Neural cell (in vitro differentiated cells): Measurements from ENCODE around the gene KNL1. TPM values are rescaled to one million over a fixed set of nuclear protein-coding genes. Genes with fewer than 3 reads are reported as not detected.

Experiments used
- H2AFZ ChIP-seq: fragments of 200-600, 300-800 bp; sonication (generic), shearing (Covaris generic); 2 replicates; pipeline ENCODE4 v1.6.0; 2014; ENCODE audit warnings: low read depth, mild to moderate bottlenecking, antibody characterized with exemption, low read length, moderate library complexity
- H3F3A ChIP-seq: fragments of 200-600 bp; shearing (Covaris generic); 2 replicates; pipeline ENCODE4 v1.6.1; 2016; ENCODE audit warnings: mild to moderate bottlenecking, moderate library complexity, mixed read lengths, antibody characterized with exemption, low read length; ENCODE audit not compliant: insufficient read depth, poor library complexity, severe bottlenecking
- H3K27ac ChIP-seq: fragments of 200-600, 300-800 bp; sonication (generic), shearing (Covaris generic); 2 replicates; pipeline ENCODE4 v1.5.1; 2014; ENCODE audit warnings: mild to moderate bottlenecking, low read length, moderate library complexity
- H3K27me3 ChIP-seq: fragments of 300-800, 200-600 bp; sonication (generic), shearing (Covaris generic); 2 replicates; pipeline ENCODE4 v1.6.0; 2014; ENCODE audit warnings: mild to moderate bottlenecking, low read depth, low read length, moderate library complexity; ENCODE audit not compliant: insufficient read depth
- H3K36me3 ChIP-seq: fragments of 300-800, 200-600 bp; sonication (generic), shearing (Covaris generic); 2 replicates; pipeline ENCODE4 v1.5.1; 2014; ENCODE audit warnings: mild to moderate bottlenecking, antibody characterized with exemption, low read length, moderate library complexity; ENCODE audit not compliant: insufficient read depth
- H3K4me2 ChIP-seq: fragments of 300-800, 200-600 bp; sonication (generic), shearing (Covaris generic); 2 replicates; pipeline ENCODE4 v1.6.0; 2014; ENCODE audit warnings: mild to moderate bottlenecking, low read length
- H3K4me3 ChIP-seq: fragments of 300-800, 200-600 bp; sonication (generic), shearing (Covaris generic); 2 replicates; pipeline ENCODE4 v1.5.1; 2014; ENCODE audit warnings: mild to moderate bottlenecking, low read length, moderate library complexity
- H3K79me2 ChIP-seq: fragments of 200-600 bp; shearing (Covaris generic); replicated peaks from 2 replicates; pipeline ENCODE4 v1.6.0; 2014; ENCODE audit warnings: mild to moderate bottlenecking, low read length, moderate library complexity; ENCODE audit not compliant: insufficient read depth
- H3K9ac ChIP-seq: fragments of 300-800, 200-600 bp; sonication (generic), shearing (Covaris generic); 2 replicates; pipeline ENCODE4 v1.6.1; 2016; ENCODE audit warnings: mild to moderate bottlenecking, low read length, mixed read lengths
- H3K9me2 ChIP-seq: fragments of 200-600 bp; shearing (Covaris generic); 2 replicates; pipeline ENCODE4 v1.6.1; 2016; ENCODE audit warnings: mild to moderate bottlenecking, low read length, mixed read lengths; ENCODE audit not compliant: insufficient read depth
- H3K9me3 ChIP-seq: fragments of 200-600, 300-800 bp; sonication (generic), shearing (Covaris generic); 2 replicates; pipeline ENCODE4 v1.6.1; 2016; ENCODE audit warnings: mild to moderate bottlenecking, mixed run types, low read length, moderate library complexity, mixed read lengths
- H4K20me1 ChIP-seq: fragments of 200-600 bp; shearing (Covaris generic); 2 replicates; pipeline ENCODE4 v1.6.1; 2016; ENCODE audit warnings: mild to moderate bottlenecking, mixed run types; ENCODE audit not compliant: insufficient read depth
- EP300 ChIP-seq: fragments of 450-650 bp; conservative IDR thresholded peaks from 2 replicates; pipeline ENCODE4 v1.6.1; 2014; ENCODE audit warnings: antibody characterized with exemption, mild to moderate bottlenecking, moderate library complexity; ENCODE audit not compliant: poor library complexity, severe bottlenecking
- EZH2 ChIP-seq: fragments of 200-600, 300-800 bp; shearing (Covaris generic), sonication (generic); IDR thresholded peaks from 2 replicates; pipeline ENCODE4 v1.6.1; 2014; ENCODE audit warnings: antibody characterized with exemption, low read length, borderline replicate concordance, mild to moderate bottlenecking; ENCODE audit not compliant: insufficient read depth, poor library complexity, severe bottlenecking
- MXI1 ChIP-seq: fragments of 450-650 bp; conservative IDR thresholded peaks from 2 replicates; pipeline ENCODE4 v1.6.1; 2014; ENCODE audit warnings: antibody characterized with exemption, mild to moderate bottlenecking; ENCODE audit not compliant: poor library complexity, severe bottlenecking
- POLR2AphosphoS5 ChIP-seq: IDR thresholded peaks from 2 replicates; pipeline ENCODE4 v1.6.1; 2012
- RAD21 ChIP-seq: fragments of 450-650 bp; conservative IDR thresholded peaks from 2 replicates; pipeline ENCODE4 v1.6.1; 2014; ENCODE audit warnings: antibody characterized with exemption, mild to moderate bottlenecking, moderate library complexity
- SMC3 ChIP-seq: fragments of 450-650 bp; conservative IDR thresholded peaks from 2 replicates; pipeline ENCODE4 v1.6.1; 2014; ENCODE audit warnings: antibody characterized with exemption, mild to moderate bottlenecking, moderate library complexity; ENCODE audit not compliant: poor library complexity
- TAF1 ChIP-seq: IDR thresholded peaks from 2 replicates; pipeline ENCODE4 v1.6.1; 2012; ENCODE audit warnings: low read depth
- polyA plus RNA-seq: library from polyadenylated mRNA; depleted of rRNA; stranded (reverse); fragments of >200 nt; gene quantifications from 2 replicates; pipeline ENCODE4 v1.2.3, GENCODE V29; 2014
- TF ChIP-seq, protein P1 (sequence below): IDR thresholded peaks from 2 replicates; pipeline ENCODE4 v1.6.1; 2012; ENCODE audit warnings: borderline replicate concordance
- TF ChIP-seq, protein P2 (sequence below): fragments of 450-650 bp; IDR thresholded peaks from 2 replicates; pipeline ENCODE4 v1.5.1; 2014; ENCODE audit warnings: antibody characterized with exemption, mild to moderate bottlenecking, moderate library complexity; ENCODE audit not compliant: poor library complexity, severe bottlenecking

The KNL1 gene
- polyA plus RNA-seq, 1 donor from 2014 or later, result 2.4 TPM

DNA sequence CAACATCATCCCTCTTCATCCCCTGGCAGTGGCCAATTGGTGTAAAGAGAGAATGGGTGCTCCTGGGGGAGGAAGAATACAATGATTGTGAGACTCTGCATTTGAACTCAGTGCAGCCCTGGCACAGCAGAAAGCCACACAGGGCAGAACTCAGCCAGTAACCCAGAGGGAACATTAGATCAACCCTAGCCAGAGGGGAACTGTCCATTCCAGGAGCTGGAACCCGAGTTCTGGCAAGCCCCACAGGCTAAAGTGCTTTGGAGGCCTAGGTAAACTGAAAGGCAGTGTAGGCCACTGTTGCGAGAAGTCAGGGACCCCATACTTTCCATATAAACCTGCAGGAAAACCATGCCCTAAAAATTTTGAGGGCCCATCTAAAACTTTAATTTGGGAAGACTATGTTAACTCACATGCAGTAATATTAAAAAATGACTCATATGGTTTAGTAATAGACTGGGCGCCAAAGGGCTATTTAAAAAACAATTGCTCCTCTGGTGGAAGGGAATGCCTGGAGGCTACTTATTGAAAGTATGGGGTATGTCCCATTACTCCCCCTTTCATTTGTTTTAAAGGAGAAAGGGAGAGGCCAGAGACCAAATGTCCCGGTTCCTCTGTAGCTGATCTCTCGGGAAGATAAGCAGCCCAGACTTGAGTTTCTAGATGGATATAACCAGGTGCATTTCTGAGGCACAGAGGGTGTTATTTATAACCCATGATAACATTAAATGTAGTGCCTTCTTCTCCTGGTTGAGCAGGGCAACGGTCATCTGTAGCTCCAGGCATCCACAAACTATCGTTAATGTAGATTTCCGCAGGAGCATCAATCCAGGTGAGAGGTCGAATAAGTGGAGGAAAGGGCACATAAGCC lies 95.1 kb downstream of the KNL1 start:
- Histone ChIP-seq H3K4me3 (no peak overlapping the region), H3K4me2 (no peak overlapping the region), H3K9ac (no peak overlapping the region), H3K9me2 (no peaks in the 10 kb centered on the region), H3K27me3 (no peaks in the 10 kb centered on the region), H3K9me3 (no peaks in the 10 kb centered on the region), H3K79me2 (no peaks in the 10 kb centered on the region), H4K20me1 (no peaks in the 10 kb centered on the region), H3F3A (peaks cover 4% of the 10 kb centered on the region), H3K36me3 (no peaks in the 10 kb centered on the region), H3K27ac (no peak overlapping the region), H2AFZ (no peak overlapping the region)
- TF ChIP-seq, protein P1, sequence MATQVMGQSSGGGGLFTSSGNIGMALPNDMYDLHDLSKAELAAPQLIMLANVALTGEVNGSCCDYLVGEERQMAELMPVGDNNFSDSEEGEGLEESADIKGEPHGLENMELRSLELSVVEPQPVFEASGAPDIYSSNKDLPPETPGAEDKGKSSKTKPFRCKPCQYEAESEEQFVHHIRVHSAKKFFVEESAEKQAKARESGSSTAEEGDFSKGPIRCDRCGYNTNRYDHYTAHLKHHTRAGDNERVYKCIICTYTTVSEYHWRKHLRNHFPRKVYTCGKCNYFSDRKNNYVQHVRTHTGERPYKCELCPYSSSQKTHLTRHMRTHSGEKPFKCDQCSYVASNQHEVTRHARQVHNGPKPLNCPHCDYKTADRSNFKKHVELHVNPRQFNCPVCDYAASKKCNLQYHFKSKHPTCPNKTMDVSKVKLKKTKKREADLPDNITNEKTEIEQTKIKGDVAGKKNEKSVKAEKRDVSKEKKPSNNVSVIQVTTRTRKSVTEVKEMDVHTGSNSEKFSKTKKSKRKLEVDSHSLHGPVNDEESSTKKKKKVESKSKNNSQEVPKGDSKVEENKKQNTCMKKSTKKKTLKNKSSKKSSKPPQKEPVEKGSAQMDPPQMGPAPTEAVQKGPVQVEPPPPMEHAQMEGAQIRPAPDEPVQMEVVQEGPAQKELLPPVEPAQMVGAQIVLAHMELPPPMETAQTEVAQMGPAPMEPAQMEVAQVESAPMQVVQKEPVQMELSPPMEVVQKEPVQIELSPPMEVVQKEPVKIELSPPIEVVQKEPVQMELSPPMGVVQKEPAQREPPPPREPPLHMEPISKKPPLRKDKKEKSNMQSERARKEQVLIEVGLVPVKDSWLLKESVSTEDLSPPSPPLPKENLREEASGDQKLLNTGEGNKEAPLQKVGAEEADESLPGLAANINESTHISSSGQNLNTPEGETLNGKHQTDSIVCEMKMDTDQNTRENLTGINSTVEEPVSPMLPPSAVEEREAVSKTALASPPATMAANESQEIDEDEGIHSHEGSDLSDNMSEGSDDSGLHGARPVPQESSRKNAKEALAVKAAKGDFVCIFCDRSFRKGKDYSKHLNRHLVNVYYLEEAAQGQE, result no peak
- TF ChIP-seq SMC3 (no peak), EP300 (no peak), RAD21 (no peak), EZH2 (no peak), POLR2AphosphoS5 (no peak), TAF1 (no peak), MXI1 (no peak)
- TF ChIP-seq, protein P2, sequence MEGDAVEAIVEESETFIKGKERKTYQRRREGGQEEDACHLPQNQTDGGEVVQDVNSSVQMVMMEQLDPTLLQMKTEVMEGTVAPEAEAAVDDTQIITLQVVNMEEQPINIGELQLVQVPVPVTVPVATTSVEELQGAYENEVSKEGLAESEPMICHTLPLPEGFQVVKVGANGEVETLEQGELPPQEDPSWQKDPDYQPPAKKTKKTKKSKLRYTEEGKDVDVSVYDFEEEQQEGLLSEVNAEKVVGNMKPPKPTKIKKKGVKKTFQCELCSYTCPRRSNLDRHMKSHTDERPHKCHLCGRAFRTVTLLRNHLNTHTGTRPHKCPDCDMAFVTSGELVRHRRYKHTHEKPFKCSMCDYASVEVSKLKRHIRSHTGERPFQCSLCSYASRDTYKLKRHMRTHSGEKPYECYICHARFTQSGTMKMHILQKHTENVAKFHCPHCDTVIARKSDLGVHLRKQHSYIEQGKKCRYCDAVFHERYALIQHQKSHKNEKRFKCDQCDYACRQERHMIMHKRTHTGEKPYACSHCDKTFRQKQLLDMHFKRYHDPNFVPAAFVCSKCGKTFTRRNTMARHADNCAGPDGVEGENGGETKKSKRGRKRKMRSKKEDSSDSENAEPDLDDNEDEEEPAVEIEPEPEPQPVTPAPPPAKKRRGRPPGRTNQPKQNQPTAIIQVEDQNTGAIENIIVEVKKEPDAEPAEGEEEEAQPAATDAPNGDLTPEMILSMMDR, result no peak

DNA sequence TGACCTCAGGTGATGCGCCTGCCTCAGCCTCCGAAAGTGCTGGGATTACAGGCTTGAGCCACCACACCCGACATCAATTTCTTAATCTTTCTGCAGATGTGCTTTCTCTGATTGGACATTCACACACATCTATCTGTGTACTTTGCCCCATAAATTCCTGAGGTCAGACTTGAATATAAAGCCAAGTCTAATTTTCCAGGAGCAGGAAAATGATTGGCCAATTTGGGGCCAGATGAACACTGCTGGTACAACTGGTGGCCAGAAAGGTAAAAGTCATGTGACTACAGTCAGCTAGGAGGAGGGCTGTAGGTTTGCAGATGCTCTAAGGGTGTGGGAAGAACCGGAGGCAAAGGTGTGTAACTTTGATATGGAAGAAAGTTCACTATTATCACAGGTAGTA lies 97.7 kb downstream of the KNL1 start:
- Histone ChIP-seq H2AFZ (no peak overlapping the region), H3K27ac (no peak overlapping the region), H3K27me3 (no peaks in the 10 kb centered on the region), H3K9me3 (no peaks in the 10 kb centered on the region), H3K4me2 (no peak overlapping the region), H3K9me2 (no peaks in the 10 kb centered on the region), H3K4me3 (no peak overlapping the region), H3F3A (peaks cover 6% of the 10 kb centered on the region), H4K20me1 (no peaks in the 10 kb centered on the region), H3K79me2 (peaks cover 4% of the 10 kb centered on the region), H3K9ac (no peak overlapping the region), H3K36me3 (no peaks in the 10 kb centered on the region)
- TF ChIP-seq RAD21 (no peak), POLR2AphosphoS5 (no peak), EP300 (no peak)
- TF ChIP-seq, protein P1, result no peak
- TF ChIP-seq, protein P2, result no peak
